ENCODE measurements around the gene ZNF532. TPM values are rescaled to one million over a fixed set of nuclear protein-coding genes. Genes with fewer than 3 reads are reported as not detected.
A peak's percentile ranks its signal among the peaks of the same experiment; 100 is the strongest.

ZNF532 gene
- total and polyA plus RNA-seq, 2 donors (not counting 3 experiments of a cell fraction or from before 2014, with no cell fraction given): 42.3 to 70.1 TPM

DNA sequence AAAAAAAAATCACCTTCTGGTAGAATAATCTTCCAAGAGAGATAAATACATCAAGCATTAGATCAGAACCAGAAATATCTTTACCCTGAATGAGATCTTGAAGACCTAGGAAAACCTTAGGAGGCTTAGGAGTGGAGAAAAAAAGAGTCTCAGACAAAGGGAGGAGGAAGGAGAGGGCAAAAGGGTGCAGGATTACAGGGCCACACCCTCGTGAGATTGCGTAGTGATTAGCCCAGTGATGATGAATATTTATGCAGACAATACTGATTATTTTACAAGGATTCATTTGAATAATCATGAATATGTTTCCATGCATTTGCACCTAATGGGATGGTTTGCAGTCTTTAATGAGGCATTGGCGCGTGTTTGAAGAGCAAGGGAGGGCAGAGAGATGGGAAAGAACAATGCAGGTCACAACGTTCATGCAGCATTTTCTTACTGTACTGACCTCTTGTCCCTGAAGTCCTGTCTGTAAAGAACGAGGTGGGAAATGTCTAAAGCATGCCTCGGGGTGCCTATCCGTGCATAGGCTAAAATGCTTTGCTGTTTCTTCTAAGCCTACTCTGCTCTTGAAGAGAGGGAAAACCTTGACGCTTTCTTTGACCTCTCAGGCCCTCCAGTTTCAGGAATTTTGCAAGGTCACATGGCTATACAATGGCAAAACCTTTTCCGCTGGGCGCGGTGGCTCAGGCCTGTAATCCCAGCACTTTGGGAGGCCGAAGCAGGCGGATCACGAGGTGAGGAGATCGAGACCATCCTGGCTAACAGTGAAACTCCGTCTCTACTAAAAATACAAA, 18.6 kb upstream of the ZNF532 start:
- H4K20me1 ChIP-seq (replicated peaks; ENCODE audit: control insufficient read depth, extremely low read depth, insufficient read depth, low read length): no peaks in the 10 kb centered on the region
- dilution Hi-C loops (cut with MboI; ENCODE audit: extremely low pct_ligation_motif_present, low sequenced_read_pairs): no loop called here
- BruUV-seq (replicated peaks): no TSS peak
- ChIA-PET CTCF (interaction anchor here (1.2 kb wide), 1 partner anchor 17 kb away, joined by 3 read pairs; no protein-coding TSS in a partner anchor), POLR2A (no interaction called here)
- no peak for FAIRE-seq
- H2AFZ ChIP-seq (ENCODE audit: low read depth, low read length): no peak overlapping the region
- H3K9me3 ChIP-seq (replicated peaks; ENCODE audit: control insufficient read depth, insufficient read depth, low read length): no peaks in the 10 kb centered on the region
- no peaks in the 10 kb centered on the region for H3K27me3 ChIP-seq (ENCODE audit: control insufficient read depth in 2 of 2, insufficient read depth in 2 of 2, low read length in 2 of 2)
- no peaks in the 10 kb centered on the region for H3K4me1 ChIP-seq (ENCODE audit: control insufficient read depth, extremely low read depth, insufficient read depth, low read length)
- no peak overlapping the region for H3K4me2 ChIP-seq (ENCODE audit: insufficient read depth, low read length)
- DNase-seq (ENCODE audit: low read depth, low spot score): no peak
- H3K9ac ChIP-seq (replicated peaks; ENCODE audit: extremely low read depth, insufficient read depth, low read length): no peak overlapping the region
- intact Hi-C loops (cut with micrococcal nuclease): no loop called here
- H3K27ac ChIP-seq (ENCODE audit: insufficient read depth, low read depth, low read length): no peak overlapping the region
- no peaks in the 10 kb centered on the region for H3K9me1 ChIP-seq (replicated peaks; ENCODE audit: control insufficient read depth, extremely low read depth, insufficient read depth, low read length)
- no peaks in the 10 kb centered on the region for H3K36me3 ChIP-seq (ENCODE audit: control insufficient read depth in 2 of 2, extremely low read depth in 1 of 2, insufficient read depth in 2 of 2, low read length in 2 of 2)
- TF ChIP-seq GATA2 (IDR thresholded peaks at IDR 0.05; ENCODE audit: insufficient read depth, insufficient read length, low read depth, low read length): no peak
- no peak for TF ChIP-seq JUN (IDR thresholded peaks at IDR 0.05; ENCODE audit: borderline replicate concordance, insufficient read depth, insufficient read length, low read depth)
- H3K4me3 ChIP-seq (replicated peaks in 1 of 3; ENCODE audit: insufficient read depth in 1 of 3, low read depth in 1 of 3, low read length in 3 of 3): no peak overlapping the region
- H3K79me2 ChIP-seq (ENCODE audit: control insufficient read depth, insufficient read depth, low read length): no peaks in the 10 kb centered on the region

DNA sequence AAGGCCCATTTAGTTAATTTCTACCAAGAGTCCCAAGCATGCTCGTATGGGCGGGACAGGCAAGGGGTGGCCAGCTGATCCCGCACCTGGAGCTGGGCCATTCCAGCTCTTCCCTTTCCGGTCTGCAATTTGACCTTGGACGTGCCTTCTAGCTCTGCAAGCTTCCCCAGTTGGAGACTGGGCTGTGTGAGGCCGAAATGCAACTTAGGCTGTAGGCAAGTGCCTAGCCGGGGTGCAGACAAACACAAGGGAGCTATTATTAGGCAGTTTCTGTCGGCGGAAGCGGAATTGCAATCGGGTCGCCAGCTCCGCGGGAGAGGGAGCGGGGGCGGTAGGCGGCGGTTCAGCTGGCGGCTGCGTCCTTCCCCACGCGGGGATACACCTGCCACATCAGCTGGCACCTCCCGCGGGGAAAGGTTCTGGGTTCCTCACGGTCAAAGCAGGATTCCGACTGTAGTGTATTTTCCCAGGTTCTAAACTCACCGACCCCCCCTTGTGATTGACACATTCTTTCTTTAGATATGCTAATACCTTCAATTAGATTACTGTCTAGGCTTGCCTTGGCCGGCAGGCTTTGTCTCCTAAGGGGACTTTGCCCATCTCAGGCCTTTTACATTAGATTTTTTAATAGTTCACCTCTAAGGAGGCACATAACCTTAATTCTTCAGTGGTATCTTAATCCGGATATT, 17.1 kb upstream of the ZNF532 start:
- no peak overlapping the region for H3K9ac ChIP-seq (replicated peaks; ENCODE audit: extremely low read depth, insufficient read depth, low read length)
- H3K4me2 ChIP-seq (ENCODE audit: insufficient read depth, low read length): no peak overlapping the region
- CTCF ChIA-PET: interaction anchor here (1.2 to 1.6 kb wide), 3 partner anchors 18 to 208 kb away, joined by 3 to 4 read pairs (median 3); no protein-coding TSS in a partner anchor
- no peaks in the 10 kb centered on the region for H3K27me3 ChIP-seq (ENCODE audit: control insufficient read depth in 2 of 2, insufficient read depth in 2 of 2, low read length in 2 of 2)
- DNase-seq (ENCODE audit: low read depth, low spot score) (peak; percentile 9), FAIRE-seq (no peak)
- intact Hi-C loops (cut with micrococcal nuclease) (no loop called here), dilution Hi-C loops (cut with MboI; ENCODE audit: extremely low pct_ligation_motif_present, low sequenced_read_pairs) (no loop called here)
- no peaks in the 10 kb centered on the region for H3K4me1 ChIP-seq (ENCODE audit: control insufficient read depth, extremely low read depth, insufficient read depth, low read length)
- H4K20me1 ChIP-seq (replicated peaks; ENCODE audit: control insufficient read depth, extremely low read depth, insufficient read depth, low read length): no peaks in the 10 kb centered on the region
- peak overlapping the region; percentile 3 for H2AFZ ChIP-seq (ENCODE audit: low read depth, low read length)
- no peaks in the 10 kb centered on the region for H3K9me1 ChIP-seq (replicated peaks; ENCODE audit: control insufficient read depth, extremely low read depth, insufficient read depth, low read length)
- H3K79me2 ChIP-seq (ENCODE audit: control insufficient read depth, insufficient read depth, low read length): no peaks in the 10 kb centered on the region
- POLR2A ChIA-PET: no interaction called here
- BruUV-seq (replicated peaks): no TSS peak
- peak overlapping the region in 1 of 3 experiments; percentile 3 for H3K4me3 ChIP-seq (replicated peaks in 1 of 3; ENCODE audit: insufficient read depth in 1 of 3, low read depth in 1 of 3, low read length in 3 of 3)
- TF ChIP-seq JUN (IDR thresholded peaks at IDR 0.05; ENCODE audit: borderline replicate concordance, insufficient read depth, insufficient read length, low read depth) (no peak), POLR2AphosphoS5 (IDR thresholded peaks at IDR 0.05; ENCODE audit: insufficient read depth, low read depth, low read length) (no peak), POLR2A (IDR thresholded peaks at IDR 0.05; ENCODE audit: low read depth, low read length) (no peak), MYC (IDR thresholded peaks at IDR 0.05; ENCODE audit: low read depth, low read length) (no peak), FOS (IDR thresholded peaks at IDR 0.05; ENCODE audit: borderline replicate concordance, insufficient read depth, low read length) (no peak), EZH2 (IDR thresholded peaks at IDR 0.05; ENCODE audit: borderline replicate concordance, low read depth, low read length, severe bottlenecking) (no peak), GATA2 (IDR thresholded peaks at IDR 0.05; ENCODE audit: insufficient read depth, insufficient read length, low read depth, low read length) (no peak)
- TF ChIP-seq, protein P1, sequence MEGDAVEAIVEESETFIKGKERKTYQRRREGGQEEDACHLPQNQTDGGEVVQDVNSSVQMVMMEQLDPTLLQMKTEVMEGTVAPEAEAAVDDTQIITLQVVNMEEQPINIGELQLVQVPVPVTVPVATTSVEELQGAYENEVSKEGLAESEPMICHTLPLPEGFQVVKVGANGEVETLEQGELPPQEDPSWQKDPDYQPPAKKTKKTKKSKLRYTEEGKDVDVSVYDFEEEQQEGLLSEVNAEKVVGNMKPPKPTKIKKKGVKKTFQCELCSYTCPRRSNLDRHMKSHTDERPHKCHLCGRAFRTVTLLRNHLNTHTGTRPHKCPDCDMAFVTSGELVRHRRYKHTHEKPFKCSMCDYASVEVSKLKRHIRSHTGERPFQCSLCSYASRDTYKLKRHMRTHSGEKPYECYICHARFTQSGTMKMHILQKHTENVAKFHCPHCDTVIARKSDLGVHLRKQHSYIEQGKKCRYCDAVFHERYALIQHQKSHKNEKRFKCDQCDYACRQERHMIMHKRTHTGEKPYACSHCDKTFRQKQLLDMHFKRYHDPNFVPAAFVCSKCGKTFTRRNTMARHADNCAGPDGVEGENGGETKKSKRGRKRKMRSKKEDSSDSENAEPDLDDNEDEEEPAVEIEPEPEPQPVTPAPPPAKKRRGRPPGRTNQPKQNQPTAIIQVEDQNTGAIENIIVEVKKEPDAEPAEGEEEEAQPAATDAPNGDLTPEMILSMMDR (IDR thresholded peaks at IDR 0.05; ENCODE audit: extremely low read depth in 1 of 2, insufficient read depth in 1 of 2, low read depth in 1 of 2, low read length in 2 of 2): no peak
- TF ChIP-seq, protein P2, sequence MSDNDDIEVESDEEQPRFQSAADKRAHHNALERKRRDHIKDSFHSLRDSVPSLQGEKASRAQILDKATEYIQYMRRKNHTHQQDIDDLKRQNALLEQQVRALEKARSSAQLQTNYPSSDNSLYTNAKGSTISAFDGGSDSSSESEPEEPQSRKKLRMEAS (IDR thresholded peaks at IDR 0.05; ENCODE audit: insufficient read depth, insufficient read length): no peak
- H3K9me3 ChIP-seq (replicated peaks; ENCODE audit: control insufficient read depth, insufficient read depth, low read length): no peaks in the 10 kb centered on the region
- H3K27ac ChIP-seq (ENCODE audit: insufficient read depth, low read depth, low read length): no peak overlapping the region
- H3K36me3 ChIP-seq (ENCODE audit: control insufficient read depth in 2 of 2, extremely low read depth in 1 of 2, insufficient read depth in 2 of 2, low read length in 2 of 2): no peaks in the 10 kb centered on the region
